ENCODE results near the gene DNAI4.

DNA sequence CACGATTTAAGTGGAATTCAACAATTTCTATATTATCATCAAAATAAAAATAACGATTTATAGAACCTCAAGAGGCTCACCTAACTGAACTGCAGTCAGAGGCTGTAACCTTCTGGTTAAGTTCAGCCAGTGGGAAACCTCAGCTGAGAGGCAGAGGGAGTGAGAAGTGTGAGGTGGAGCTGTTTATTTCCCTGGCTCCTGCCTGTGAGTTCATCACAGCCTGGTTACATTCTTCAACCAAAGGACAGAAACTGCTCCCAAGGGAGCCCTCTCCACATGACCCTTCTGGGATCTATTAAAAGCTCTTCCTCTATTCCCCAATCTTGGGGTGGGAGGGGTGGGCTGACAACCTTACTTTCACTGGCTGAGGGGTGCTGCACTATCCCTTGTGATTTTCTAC is 150.2 kb downstream of the DNAI4 start:
- TF ChIP-seq, protein P1, sequence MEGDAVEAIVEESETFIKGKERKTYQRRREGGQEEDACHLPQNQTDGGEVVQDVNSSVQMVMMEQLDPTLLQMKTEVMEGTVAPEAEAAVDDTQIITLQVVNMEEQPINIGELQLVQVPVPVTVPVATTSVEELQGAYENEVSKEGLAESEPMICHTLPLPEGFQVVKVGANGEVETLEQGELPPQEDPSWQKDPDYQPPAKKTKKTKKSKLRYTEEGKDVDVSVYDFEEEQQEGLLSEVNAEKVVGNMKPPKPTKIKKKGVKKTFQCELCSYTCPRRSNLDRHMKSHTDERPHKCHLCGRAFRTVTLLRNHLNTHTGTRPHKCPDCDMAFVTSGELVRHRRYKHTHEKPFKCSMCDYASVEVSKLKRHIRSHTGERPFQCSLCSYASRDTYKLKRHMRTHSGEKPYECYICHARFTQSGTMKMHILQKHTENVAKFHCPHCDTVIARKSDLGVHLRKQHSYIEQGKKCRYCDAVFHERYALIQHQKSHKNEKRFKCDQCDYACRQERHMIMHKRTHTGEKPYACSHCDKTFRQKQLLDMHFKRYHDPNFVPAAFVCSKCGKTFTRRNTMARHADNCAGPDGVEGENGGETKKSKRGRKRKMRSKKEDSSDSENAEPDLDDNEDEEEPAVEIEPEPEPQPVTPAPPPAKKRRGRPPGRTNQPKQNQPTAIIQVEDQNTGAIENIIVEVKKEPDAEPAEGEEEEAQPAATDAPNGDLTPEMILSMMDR (IDR thresholded peaks at IDR 0.05) = no peak
- no peak for TF ChIP-seq POLR2AphosphoS5 (IDR thresholded peaks at IDR 0.05)
